HEK293 (cell line): ENCODE measurements around the gene BBLN.

ENCODE experiments used
- BCL11A ChIP-seq: fragments of 450-650 bp; formaldehyde crosslinking; IDR thresholded peaks from 2 replicates; pipeline ENCODE4 v1.5.1; 2016; ENCODE audit warnings: low read depth, missing biosample characterization, missing genetic modification characterization
- KLF10 ChIP-seq: fragments of 450-650 bp; IDR thresholded peaks from 2 replicates; pipeline ENCODE4 v1.5.1; 2018; ENCODE audit warnings: missing biosample characterization, mild to moderate bottlenecking, missing genetic modification characterization
- MEIS1 ChIP-seq: sonication (generic); formaldehyde crosslinking; IDR thresholded peaks from 2 replicates; pipeline ENCODE4 v1.8.1; 2022; ENCODE audit warnings: missing genetic modification reagents, mild to moderate bottlenecking, borderline replicate concordance
- TRIM28 ChIP-seq: IDR thresholded peaks from 2 replicates; pipeline ENCODE4 v1.6.1; 2011; ENCODE audit warnings: low read length, control low read depth, borderline replicate concordance
- TSHZ1 ChIP-seq: fragments of 450-650 bp; formaldehyde crosslinking; IDR thresholded peaks from 2 replicates; pipeline ENCODE4 v1.5.1; 2016; ENCODE audit warnings: missing biosample characterization, missing genetic modification characterization, borderline replicate concordance
- ZBTB10 ChIP-seq: fragments of 450-650 bp; formaldehyde crosslinking; IDR thresholded peaks from 2 replicates; pipeline ENCODE4 v1.5.1; 2016; ENCODE audit warnings: missing biosample characterization, missing genetic modification characterization
- ZBTB21 ChIP-seq: fragments of 450-650 bp; formaldehyde crosslinking; IDR thresholded peaks from 2 replicates; pipeline ENCODE4 v1.5.1; 2017; ENCODE audit warnings: missing biosample characterization, missing genetic modification characterization
- ZBTB44 ChIP-seq: fragments of 450-650 bp; IDR thresholded peaks from 2 replicates; pipeline ENCODE4 v1.5.1; 2018; ENCODE audit warnings: missing biosample characterization, mild to moderate bottlenecking, missing genetic modification characterization
- ZFP69B ChIP-seq: fragments of 450-650 bp; formaldehyde crosslinking; IDR thresholded peaks from 2 replicates; pipeline ENCODE4 v1.5.1; 2016; ENCODE audit warnings: missing biosample characterization, missing genetic modification characterization
- ZNF324 ChIP-seq: fragments of 450-650 bp; formaldehyde crosslinking; IDR thresholded peaks from 2 replicates; pipeline ENCODE4 v1.5.1; 2016; ENCODE audit warnings: missing biosample characterization, missing genetic modification characterization
- ZNF335 ChIP-seq: fragments of 450-650 bp; formaldehyde crosslinking; conservative IDR thresholded peaks from 2 replicates; pipeline ENCODE4 v1.5.1; 2016; ENCODE audit warnings: missing biosample characterization, missing genetic modification characterization
- ZNF561 ChIP-seq: fragments of 450-650 bp; IDR thresholded peaks from 2 replicates; pipeline ENCODE4 v1.5.1; 2018; ENCODE audit warnings: missing biosample characterization, missing genetic modification characterization, borderline replicate concordance
- ZNF600 ChIP-seq: fragments of 450-650 bp; formaldehyde crosslinking; IDR thresholded peaks from 2 replicates; pipeline ENCODE4 v1.5.1; 2016; ENCODE audit warnings: missing biosample characterization, missing genetic modification characterization
- ZNF626 ChIP-seq: fragments of 450-650 bp; sonication (Bioruptor Pico); formaldehyde crosslinking; IDR thresholded peaks from 2 replicates; pipeline ENCODE4 v1.5.1; 2018; ENCODE audit warnings: missing biosample characterization, missing genetic modification characterization, inconsistent platforms
- ZNF629 ChIP-seq: fragments of 450-650 bp; formaldehyde crosslinking; IDR thresholded peaks from 2 replicates; pipeline ENCODE4 v1.5.1; 2017; ENCODE audit warnings: missing biosample characterization, missing genetic modification characterization
- ZNF792 ChIP-seq: fragments of 450-650 bp; formaldehyde crosslinking; IDR thresholded peaks from 2 replicates; pipeline ENCODE4 v1.5.1; 2016; ENCODE audit warnings: missing biosample characterization, missing genetic modification characterization
- TF ChIP-seq, protein P1 (sequence below): fragments of 450-650 bp; formaldehyde crosslinking; optimal IDR thresholded peaks from 2 replicates; pipeline ENCODE3; 2016; ENCODE audit warnings: missing biosample characterization, mild to moderate bottlenecking, missing genetic modification characterization
- TF ChIP-seq, protein P2 (sequence below): fragments of 450-650 bp; formaldehyde crosslinking; IDR thresholded peaks from 2 replicates; pipeline ENCODE4 v1.5.1; 2016; ENCODE audit warnings: missing biosample characterization, missing genetic modification characterization

BBLN gene

GRCh38 chr9:128203024-128203706 is 43.1 kb downstream of the BBLN start, which contains the start of gene DNM1 (continued):
- TF ChIP-seq ZNF324 (tag by site-specific recombination) = no peak
- TF ChIP-seq KLF10 (tag by site-specific recombination) = 0 out of 2 replicates have a peak, but pooled peaks have one; percentile 24
- peak; percentile 73 for TF ChIP-seq ZBTB10 (tag by site-specific recombination)
- no peak for TF ChIP-seq ZFP69B (tag by site-specific recombination)
- 0 out of 2 replicates have a peak, but pooled peaks have one; percentile 32 for TF ChIP-seq BCL11A (tag by site-specific recombination)
- TF ChIP-seq, protein P1, sequence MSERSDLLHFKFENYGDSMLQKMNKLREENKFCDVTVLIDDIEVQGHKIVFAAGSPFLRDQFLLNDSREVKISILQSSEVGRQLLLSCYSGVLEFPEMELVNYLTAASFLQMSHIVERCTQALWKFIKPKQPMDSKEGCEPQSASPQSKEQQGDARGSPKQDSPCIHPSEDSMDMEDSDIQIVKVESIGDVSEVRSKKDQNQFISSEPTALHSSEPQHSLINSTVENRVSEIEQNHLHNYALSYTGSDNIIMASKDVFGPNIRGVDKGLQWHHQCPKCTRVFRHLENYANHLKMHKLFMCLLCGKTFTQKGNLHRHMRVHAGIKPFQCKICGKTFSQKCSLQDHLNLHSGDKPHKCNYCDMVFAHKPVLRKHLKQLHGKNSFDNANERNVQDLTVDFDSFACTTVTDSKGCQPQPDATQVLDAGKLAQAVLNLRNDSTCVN (tag by site-specific recombination) = peak; percentile 67
- no peak for TF ChIP-seq ZNF792 (tag by site-specific recombination)
- no peak for TF ChIP-seq ZNF561 (tag by site-specific recombination)
- no peak; the same call in 1 of the 2 replicates for TF ChIP-seq ZNF335
- TF ChIP-seq TSHZ1 = no peak
- TF ChIP-seq, protein P2, sequence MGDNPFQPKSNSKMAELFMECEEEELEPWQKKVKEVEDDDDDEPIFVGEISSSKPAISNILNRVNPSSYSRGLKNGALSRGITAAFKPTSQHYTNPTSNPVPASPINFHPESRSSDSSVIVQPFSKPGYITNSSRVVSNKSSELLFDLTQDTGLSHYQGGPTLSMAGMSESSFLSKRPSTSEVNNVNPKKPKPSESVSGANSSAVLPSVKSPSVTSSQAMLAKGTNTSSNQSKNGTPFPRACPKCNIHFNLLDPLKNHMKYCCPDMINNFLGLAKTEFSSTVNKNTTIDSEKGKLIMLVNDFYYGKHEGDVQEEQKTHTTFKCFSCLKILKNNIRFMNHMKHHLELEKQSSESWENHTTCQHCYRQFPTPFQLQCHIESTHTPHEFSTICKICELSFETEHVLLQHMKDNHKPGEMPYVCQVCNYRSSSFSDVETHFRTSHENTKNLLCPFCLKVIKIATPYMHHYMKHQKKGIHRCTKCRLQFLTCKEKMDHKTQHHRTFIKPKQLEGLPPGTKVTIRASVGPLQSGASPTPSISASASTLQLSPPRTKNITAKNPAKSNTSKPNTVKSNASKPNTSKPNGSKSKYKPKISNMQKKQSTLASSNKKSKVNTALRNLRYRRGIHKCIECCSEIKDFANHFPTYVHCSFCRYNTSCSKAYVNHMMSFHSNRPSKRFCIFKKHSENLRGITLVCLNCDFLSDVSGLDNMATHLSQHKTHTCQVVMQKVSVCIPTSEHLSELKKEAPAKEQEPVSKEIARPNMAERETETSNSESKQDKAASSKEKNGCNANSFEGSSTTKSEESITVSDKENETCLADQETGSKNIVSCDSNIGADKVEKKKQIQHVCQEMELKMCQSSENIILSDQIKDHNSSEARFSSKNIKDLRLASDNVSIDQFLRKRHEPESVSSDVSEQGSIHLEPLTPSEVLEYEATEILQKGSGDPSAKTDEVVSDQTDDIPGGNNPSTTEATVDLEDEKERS = no peak
- TF ChIP-seq ZBTB21 = peak; percentile 37; the same call in 1 of the 2 replicates
- TF ChIP-seq ZNF629 (tag by site-specific recombination) = peak; percentile 60
- no peak for TF ChIP-seq TRIM28
- no peak for TF ChIP-seq MEIS1 (CRISPR knock-in tag)
- TF ChIP-seq ZNF600 (tag by site-specific recombination) = peak; percentile 67
- peak; percentile 44; the same call in 1 of the 2 replicates for TF ChIP-seq ZBTB44
- no peak for TF ChIP-seq ZNF626 (tag by site-specific recombination)
